22Rv1 (cell line): ENCODE data around the gene TRAK1.

Experiments
- CTCF ChIP-seq: fragments of 450-650 bp; IDR thresholded peaks from 2 replicates; pipeline ENCODE4 v1.5.1; 2017; ENCODE audit warnings: mild to moderate bottlenecking
- ZFX ChIP-seq: fragments of 450-650 bp; IDR thresholded peaks from 2 replicates; pipeline ENCODE4 v1.6.1; 2017; ENCODE audit warnings: antibody characterized with exemption, borderline replicate concordance

GRCh38 chr3:42192334-42193200, 101.4 kb downstream of the TRAK1 start:
- no peak for TF ChIP-seq CTCF
- TF ChIP-seq ZFX: no peak
